Measurements from ENCODE around the gene MAP3K1. TPM values are rescaled to one million over a fixed set of nuclear protein-coding genes. Genes with fewer than 3 reads are reported as not detected.

The MAP3K1 gene
- total RNA-seq, 1 donor from 2014 or later: 20.3 TPM

DNA sequence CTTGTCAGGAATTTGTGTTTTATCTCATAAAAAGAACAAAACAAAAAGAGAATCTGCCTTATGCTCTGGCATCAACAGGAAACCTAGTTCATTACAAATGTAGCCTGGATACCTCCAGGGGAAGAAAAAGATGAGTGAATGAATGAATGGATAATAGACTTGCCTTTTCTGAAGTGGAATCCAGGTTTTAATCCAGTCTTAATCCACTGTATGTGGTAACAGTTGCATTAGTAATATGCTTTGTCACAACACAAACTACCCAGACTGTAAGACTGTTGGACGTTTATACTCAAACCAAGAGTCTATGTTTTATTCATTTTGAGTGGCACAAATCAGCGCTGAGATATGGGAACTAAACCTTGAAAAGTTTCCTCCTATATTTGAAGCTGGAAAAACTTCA lies 32.1 kb upstream of the MAP3K1 start:
- no peak overlapping the region for H3K4me3 ChIP-seq
- intact Hi-C loops (cut with DNase I): no loop called here
- TF ChIP-seq, protein P1, sequence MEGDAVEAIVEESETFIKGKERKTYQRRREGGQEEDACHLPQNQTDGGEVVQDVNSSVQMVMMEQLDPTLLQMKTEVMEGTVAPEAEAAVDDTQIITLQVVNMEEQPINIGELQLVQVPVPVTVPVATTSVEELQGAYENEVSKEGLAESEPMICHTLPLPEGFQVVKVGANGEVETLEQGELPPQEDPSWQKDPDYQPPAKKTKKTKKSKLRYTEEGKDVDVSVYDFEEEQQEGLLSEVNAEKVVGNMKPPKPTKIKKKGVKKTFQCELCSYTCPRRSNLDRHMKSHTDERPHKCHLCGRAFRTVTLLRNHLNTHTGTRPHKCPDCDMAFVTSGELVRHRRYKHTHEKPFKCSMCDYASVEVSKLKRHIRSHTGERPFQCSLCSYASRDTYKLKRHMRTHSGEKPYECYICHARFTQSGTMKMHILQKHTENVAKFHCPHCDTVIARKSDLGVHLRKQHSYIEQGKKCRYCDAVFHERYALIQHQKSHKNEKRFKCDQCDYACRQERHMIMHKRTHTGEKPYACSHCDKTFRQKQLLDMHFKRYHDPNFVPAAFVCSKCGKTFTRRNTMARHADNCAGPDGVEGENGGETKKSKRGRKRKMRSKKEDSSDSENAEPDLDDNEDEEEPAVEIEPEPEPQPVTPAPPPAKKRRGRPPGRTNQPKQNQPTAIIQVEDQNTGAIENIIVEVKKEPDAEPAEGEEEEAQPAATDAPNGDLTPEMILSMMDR (IDR thresholded peaks at IDR 0.05): no peak
- H3K36me3 ChIP-seq: no peaks in the 10 kb centered on the region
- H3K27ac ChIP-seq: no peak overlapping the region
- no peaks in the 10 kb centered on the region for H3K27me3 ChIP-seq
- DNase-seq (no peak), ATAC-seq (no peak)
- H3K9me3 ChIP-seq: no peaks in the 10 kb centered on the region
- no peaks in the 10 kb centered on the region for H3K4me1 ChIP-seq

DNA sequence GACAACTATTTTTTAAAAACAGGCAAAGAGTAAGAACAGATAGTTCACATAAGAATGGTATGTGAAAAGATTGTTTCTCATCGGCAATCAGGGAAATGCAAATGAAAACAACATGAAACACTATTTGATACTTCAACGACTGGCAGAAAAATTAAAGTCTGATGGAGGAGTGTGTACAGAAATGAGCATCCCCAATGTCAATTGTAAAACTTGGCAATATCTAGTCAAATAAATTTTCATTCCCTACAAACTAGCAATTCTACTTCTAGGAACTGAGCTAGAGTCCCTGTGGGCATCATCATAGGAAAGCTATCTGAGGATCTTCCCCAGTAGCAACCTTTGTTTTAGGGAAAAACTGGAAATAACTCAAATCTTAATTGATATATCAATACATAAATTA lies 29.0 kb upstream of the MAP3K1 start:
- TF ChIP-seq, protein P1 (IDR thresholded peaks at IDR 0.05): no peak
- no peaks in the 10 kb centered on the region for H3K4me1 ChIP-seq
- ATAC-seq (no peak), DNase-seq (no peak)
- no peak overlapping the region for H3K4me3 ChIP-seq
- intact Hi-C loops (cut with DNase I): no loop called here
- H3K36me3 ChIP-seq: no peaks in the 10 kb centered on the region
- no peaks in the 10 kb centered on the region for H3K27me3 ChIP-seq
- H3K27ac ChIP-seq: no peak overlapping the region
- H3K9me3 ChIP-seq: no peaks in the 10 kb centered on the region

DNA sequence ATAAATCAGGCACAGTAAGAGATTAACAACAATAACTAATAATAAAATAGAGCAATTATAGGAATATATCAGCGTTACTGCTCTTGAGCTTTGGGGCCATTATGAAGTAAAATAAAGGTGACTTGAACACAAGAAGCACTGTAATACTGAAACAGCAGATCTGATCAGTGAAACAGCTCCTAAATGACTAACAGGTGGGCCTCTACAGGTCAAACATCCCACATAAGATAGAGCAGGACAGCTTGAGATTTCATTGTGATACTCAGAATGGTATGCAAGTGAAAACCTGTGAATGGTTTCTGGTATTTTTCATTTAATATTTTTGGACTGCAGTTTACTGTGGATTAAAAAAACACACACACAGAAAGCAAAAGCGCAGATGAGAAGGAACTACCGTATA lies 24.0 kb upstream of the MAP3K1 start:
- no peaks in the 10 kb centered on the region for H3K9me3 ChIP-seq
- no peak for ATAC-seq
- no peaks in the 10 kb centered on the region for H3K27me3 ChIP-seq
- H3K4me3 ChIP-seq: no peak overlapping the region
- TF ChIP-seq, protein P1 (IDR thresholded peaks at IDR 0.05): no peak
- no peak for DNase-seq
- H3K27ac ChIP-seq: no peak overlapping the region
- no peaks in the 10 kb centered on the region for H3K4me1 ChIP-seq
- intact Hi-C loops (cut with DNase I): no loop called here
- H3K36me3 ChIP-seq: no peaks in the 10 kb centered on the region

DNA sequence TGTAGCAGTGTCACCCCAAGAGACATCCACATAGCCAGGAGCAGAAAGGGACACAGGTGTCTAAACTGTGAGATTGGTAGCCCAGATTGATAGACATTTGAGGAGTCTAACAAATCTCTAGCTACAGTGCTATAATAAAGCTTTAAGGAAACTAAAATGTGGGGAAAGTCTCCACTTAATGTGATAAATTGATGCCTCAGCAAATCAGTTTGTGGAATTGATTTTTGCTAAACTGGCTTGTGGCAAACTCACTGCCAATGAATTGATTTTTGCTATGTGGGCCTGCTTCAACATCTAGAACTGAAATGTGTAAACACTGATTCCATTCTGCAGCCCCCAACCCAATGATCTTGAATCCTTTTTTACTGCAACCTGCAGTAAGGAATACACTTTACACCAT lies 16.8 kb upstream of the MAP3K1 start:
- TF ChIP-seq, protein P1 (IDR thresholded peaks at IDR 0.05): no peak
- intact Hi-C loops (cut with DNase I): no loop called here
- H3K27ac ChIP-seq: no peak overlapping the region
- H3K27me3 ChIP-seq: no peaks in the 10 kb centered on the region
- DNase-seq (no peak), ATAC-seq (no peak)
- H3K36me3 ChIP-seq: no peaks in the 10 kb centered on the region
- H3K4me3 ChIP-seq: no peak overlapping the region
- H3K4me1 ChIP-seq: no peaks in the 10 kb centered on the region
- H3K9me3 ChIP-seq: no peaks in the 10 kb centered on the region

DNA sequence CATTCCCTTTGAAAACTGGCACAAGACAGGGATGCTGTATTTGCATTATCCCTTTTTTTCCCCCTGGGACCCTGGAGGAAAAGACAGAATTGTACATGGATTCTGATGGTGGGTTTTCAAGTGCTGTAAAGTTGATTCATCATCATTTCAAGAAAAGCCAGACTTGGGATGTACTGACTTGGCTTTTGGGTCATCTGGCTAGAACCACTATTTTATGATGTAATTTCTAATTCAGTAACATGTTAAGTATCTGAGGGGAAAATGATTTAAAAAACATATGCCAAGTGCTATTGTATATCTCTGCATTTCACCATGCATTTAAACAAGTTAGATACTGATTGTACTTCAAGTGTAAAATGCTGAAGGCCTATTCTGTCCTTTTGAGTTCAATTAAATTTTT lies 15.2 kb upstream of the MAP3K1 start:
- ATAC-seq (no peak), DNase-seq (no peak)
- H3K27me3 ChIP-seq: no peaks in the 10 kb centered on the region
- TF ChIP-seq, protein P1 (IDR thresholded peaks at IDR 0.05): no peak
- H3K4me1 ChIP-seq: no peaks in the 10 kb centered on the region
- no peaks in the 10 kb centered on the region for H3K36me3 ChIP-seq
- no peak overlapping the region for H3K27ac ChIP-seq
- no peaks in the 10 kb centered on the region for H3K9me3 ChIP-seq
- H3K4me3 ChIP-seq: no peak overlapping the region
- intact Hi-C loops (cut with DNase I): no loop called here

DNA sequence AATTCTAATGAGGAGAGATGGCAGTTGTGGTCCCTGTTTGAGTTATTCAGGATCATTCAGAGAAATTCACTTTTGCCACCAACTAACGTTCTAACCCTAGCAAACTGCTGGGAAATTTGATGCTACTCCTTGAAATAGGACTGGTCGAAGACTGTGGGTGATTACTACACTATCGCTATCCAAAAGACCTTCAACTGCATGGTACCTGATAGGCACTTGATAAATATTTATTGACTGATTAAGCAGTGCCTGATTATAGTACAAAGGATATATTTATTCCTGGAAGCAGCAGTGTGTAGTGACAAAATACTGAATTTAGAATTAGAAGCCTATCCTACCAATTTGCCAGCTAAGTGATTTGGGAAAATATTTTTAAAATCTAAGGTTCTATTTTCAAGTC lies 14.1 kb upstream of the MAP3K1 start:
- no peaks in the 10 kb centered on the region for H3K4me1 ChIP-seq
- H3K36me3 ChIP-seq: no peaks in the 10 kb centered on the region
- no peak overlapping the region for H3K27ac ChIP-seq
- DNase-seq: no peak
- no peaks in the 10 kb centered on the region for H3K27me3 ChIP-seq
- no peak overlapping the region for H3K4me3 ChIP-seq
- TF ChIP-seq, protein P1 (IDR thresholded peaks at IDR 0.05): no peak
- H3K9me3 ChIP-seq: no peaks in the 10 kb centered on the region
- intact Hi-C loops (cut with DNase I): no loop called here
- no peak for ATAC-seq

Data from upper lobe of right lung (tissue), 1 donor.